DND-41 (cell line): ENCODE data around the gene MICA.
A peak's percentile ranks its signal among the peaks of the same experiment; 100 is the strongest.
"Not testable (repeated sequence)": the region's sequence is repeated elsewhere in the genome, so short reads cannot be mapped to it uniquely, and the experiment has no call there.

Experiments used
- ATAC-seq: fragments of 200-7000 bp; cut with Tn5 transposase; 3 replicates; pipeline ENCODE4 v1.9.1; 2021; ENCODE audit warnings: low read depth; ENCODE audit not compliant: insufficient read depth
- DNase-seq: peaks from one replicate; pipeline ENCODE4 v3.0.0-alpha.2; 2020
- H2AFZ ChIP-seq: 2 replicates; pipeline ENCODE4 v1.6.0; 2012; ENCODE audit warnings: low read depth, low read length
- H3K27ac ChIP-seq: 2 replicates; pipeline ENCODE4 v1.5.1; 2012; ENCODE audit warnings: low read length, inconsistent platforms
- H3K27me3 ChIP-seq: fragments of 200-600 bp; sonication (generic); 2 replicates; pipeline ENCODE4 v1.6.0; 2012; ENCODE audit warnings: low read length, mild to moderate bottlenecking, inconsistent platforms; ENCODE audit not compliant: insufficient read depth, poor library complexity
- H3K36me3 ChIP-seq: 2 replicates; pipeline ENCODE4 v1.5.1; 2012; ENCODE audit warnings: low read length, inconsistent platforms; ENCODE audit not compliant: insufficient read depth
- H3K4me1 ChIP-seq: 2 replicates; pipeline ENCODE4 v1.5.1; 2012; ENCODE audit warnings: mild to moderate bottlenecking, low read length; ENCODE audit not compliant: insufficient read depth
- H3K4me2 ChIP-seq: 2 replicates; pipeline ENCODE4 v1.6.0; 2012; ENCODE audit warnings: mild to moderate bottlenecking, moderate library complexity, low read length, inconsistent platforms; ENCODE audit not compliant: insufficient read depth
- H3K4me3 ChIP-seq, 2 experiments: fragments of 200-600 bp in 1 of 2; shearing (Covaris generic) in 1 of 2; 2 replicates each; pipeline ENCODE4 v1.5.1; 2012 to 2016; ENCODE audit warnings: inconsistent platforms in 2 of 2, low read length in 2 of 2, mild to moderate bottlenecking in 2 of 2, low read depth in 1 of 2, moderate library complexity in 1 of 2
- H3K79me2 ChIP-seq: 2 replicates; pipeline ENCODE4 v1.6.0; 2012; ENCODE audit warnings: low read length, inconsistent platforms; ENCODE audit not compliant: insufficient read depth
- H3K9ac ChIP-seq: 2 replicates; pipeline ENCODE4 v1.6.0; 2012; ENCODE audit warnings: low read depth, mild to moderate bottlenecking, inconsistent platforms, low read length, moderate library complexity
- H3K9me3 ChIP-seq: 2 replicates; pipeline ENCODE4 v1.5.1; 2012; ENCODE audit warnings: low read length, moderate library complexity, mild to moderate bottlenecking, inconsistent platforms; ENCODE audit not compliant: insufficient read depth, severe bottlenecking
- H4K20me1 ChIP-seq: 2 replicates; pipeline ENCODE4 v1.6.0; 2012; ENCODE audit warnings: low read length; ENCODE audit not compliant: insufficient read depth
- CTCF ChIP-seq: IDR thresholded peaks from 2 replicates; pipeline ENCODE4 v1.5.1; 2012; ENCODE audit warnings: borderline replicate concordance, low read length, moderate library complexity, mild to moderate bottlenecking; ENCODE audit not compliant: poor library complexity, severe bottlenecking; ENCODE audit errors: extremely low read depth
- EZH2 ChIP-seq: IDR thresholded peaks from 3 replicates; pipeline ENCODE4 v1.6.1; 2012; ENCODE audit warnings: borderline replicate concordance, low read depth, mild to moderate bottlenecking, moderate library complexity, low read length, inconsistent platforms; ENCODE audit not compliant: severe bottlenecking

Gene MICA

GRCh38 chr6:31368461-31368860, 34.9 kb upstream of the MICA start:
- no peaks in the 10 kb centered on the region for H3K9me3 ChIP-seq
- H3K4me1 ChIP-seq, result peaks cover 7% of the 10 kb centered on the region
- H3K36me3 ChIP-seq, result no peaks in the 10 kb centered on the region
- H3K27me3 ChIP-seq, result peaks cover 18% of the 10 kb centered on the region
- ATAC-seq, result no peak
- no peak overlapping the region for H3K4me3 ChIP-seq
- TF ChIP-seq EZH2, result no peak
- TF ChIP-seq CTCF, result no peak
- no peak overlapping the region for H3K4me2 ChIP-seq
- H3K9ac ChIP-seq, result no peak overlapping the region
- H4K20me1 ChIP-seq, result no peaks in the 10 kb centered on the region
- H3K79me2 ChIP-seq, result no peaks in the 10 kb centered on the region
- H2AFZ ChIP-seq, result no peak overlapping the region
- no peak for DNase-seq
- H3K27ac ChIP-seq, result no peak overlapping the region

- not testable (repeated sequence) for H3K79me2 ChIP-seq, H3K9ac ChIP-seq, H3K9me3 ChIP-seq, H2AFZ ChIP-seq, H3K4me3 ChIP-seq, DNase-seq, H3K36me3 ChIP-seq, ATAC-seq, H3K4me2 ChIP-seq, H3K4me1 ChIP-seq, H4K20me1 ChIP-seq, H3K27ac ChIP-seq
- TF ChIP-seq CTCF, result peak; percentile 25
- H3K27me3 ChIP-seq, result peaks cover 12% of the 10 kb centered on the region
These were observed 29.3 kb upstream of the MICA start for GRCh38 chr6:31374118-31374517.

- Histone ChIP-seq H3K79me2 (no peaks in the 10 kb centered on the region), H3K27me3 (peaks cover 16% of the 10 kb centered on the region), H2AFZ (no peak overlapping the region), H3K4me1 (no peaks in the 10 kb centered on the region), H3K27ac (no peak overlapping the region), H3K9me3 (no peaks in the 10 kb centered on the region), H4K20me1 (0 out of 2 replicates have a peak, but pooled peaks cover 2% of the 10 kb centered on the region), H3K9ac (no peak overlapping the region), H3K4me3 (no peak overlapping the region), H3K4me2 (no peak overlapping the region), H3K36me3 (no peaks in the 10 kb centered on the region)
- DNase-seq, result no peak
- no peak for TF ChIP-seq EZH2
- no peak for TF ChIP-seq CTCF
- no peak for ATAC-seq
These were observed 27.7 kb upstream of the MICA start for GRCh38 chr6:31375699-31376098.

GRCh38 chr6:31377029-31377428, 26.4 kb upstream of the MICA start:
- no peak for ATAC-seq
- DNase-seq, result no peak
- no peak for TF ChIP-seq EZH2
- TF ChIP-seq CTCF, result no peak
- no peaks in the 10 kb centered on the region for H3K9me3 ChIP-seq
- H4K20me1 ChIP-seq, result 0 out of 2 replicates have a peak, but pooled peaks cover 2% of the 10 kb centered on the region
- no peaks in the 10 kb centered on the region for H3K79me2 ChIP-seq
- peaks cover 18% of the 10 kb centered on the region for H3K27me3 ChIP-seq
- no peak overlapping the region for H3K9ac ChIP-seq
- H3K36me3 ChIP-seq, result no peaks in the 10 kb centered on the region
- no peak overlapping the region for H3K4me3 ChIP-seq
- no peak overlapping the region for H3K4me2 ChIP-seq
- no peak overlapping the region for H2AFZ ChIP-seq
- no peak overlapping the region for H3K27ac ChIP-seq
- no peaks in the 10 kb centered on the region for H3K4me1 ChIP-seq
